Left ventricle myocardium superior (tissue), 1 donor: Measurements from ENCODE around the gene PPP1R15B. TPM values are rescaled to one million over a fixed set of nuclear protein-coding genes. Genes with fewer than 3 reads are reported as not detected.

Experiments
- ATAC-seq: fragments of 200-7000 bp; cut with Tn5 transposase; one replicate; pipeline ENCODE4 v1.9.1; 2020; ENCODE audit warnings: mild to moderate bottlenecking, moderate library complexity
- DNase-seq: peaks from one replicate; pipeline ENCODE4 v3.0.0-alpha.2; 2020
- intact Hi-C: fragments of 100-400 bp; cut with micrococcal nuclease; formaldehyde crosslinking; loops from one replicate; pipeline ENCODE4 v1.11.0; 2022
- total RNA-seq: library from RNA; stranded (reverse); fragmentation: NEBNext Ultra II Directional; extraction: Animal tissue kit (Norgen Biotek cat#: 25700); gene quantifications from one replicate; pipeline ENCODE4 v1.2.1, GENCODE V29; 2021
- donor health status: DM: no; HTN: yes; CAD: no; lungs with severe emphysema.

Gene PPP1R15B
- total RNA-seq, 1 donor from 2014 or later, result 20.8 TPM

DNA sequence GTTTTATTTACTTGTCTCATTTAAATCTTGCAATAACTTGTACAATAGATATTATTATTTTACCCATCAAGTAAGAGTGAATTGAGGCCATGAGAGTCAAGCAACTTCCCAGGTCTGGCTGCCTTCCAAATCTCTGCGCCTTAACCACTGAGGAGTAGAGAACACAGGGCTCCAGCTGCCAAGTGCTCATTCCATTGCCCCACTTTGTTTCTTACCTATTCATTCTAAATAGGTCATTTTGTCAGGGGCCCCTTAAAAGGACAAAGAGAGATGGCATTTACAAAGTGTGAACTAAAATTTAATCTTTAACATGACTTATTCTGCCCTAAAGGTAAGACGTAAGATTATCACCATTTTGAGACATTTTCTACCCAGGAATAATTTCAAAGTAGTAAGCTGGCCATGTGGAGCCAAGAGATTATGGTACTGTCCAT is 3.5 kb downstream of the PPP1R15B start:
- intact Hi-C loops, result no loop called here
- ATAC-seq (peak; percentile 25), DNase-seq (peak; percentile 79)

DNA sequence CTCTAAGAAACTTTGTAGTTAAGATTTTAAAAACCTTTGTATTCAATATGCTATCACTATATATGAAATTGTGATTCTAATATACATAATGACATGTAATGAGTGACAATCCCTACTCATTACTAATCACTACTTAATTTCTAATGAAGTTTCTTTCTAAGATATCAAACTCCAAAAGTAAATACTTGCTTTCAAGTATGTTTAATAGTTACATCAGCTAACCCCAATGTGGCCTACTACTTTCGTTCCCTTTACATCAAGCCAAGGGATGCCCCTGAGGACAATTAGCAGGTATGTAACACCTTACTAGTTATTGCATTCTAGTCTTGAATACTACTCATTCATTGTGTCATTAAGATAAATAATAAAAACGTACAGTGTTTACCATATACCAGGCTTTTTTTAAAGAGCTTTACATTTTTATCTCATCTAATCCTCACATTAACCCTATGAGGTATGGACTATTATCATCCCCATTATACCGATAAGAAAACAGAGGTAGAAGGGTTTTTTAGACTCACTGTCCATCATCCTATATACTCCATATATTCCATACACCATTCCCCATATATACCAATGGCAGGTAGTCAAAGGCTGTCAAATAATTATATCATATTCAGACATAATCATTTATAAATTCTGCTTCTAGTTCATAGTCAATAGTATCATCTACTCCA is 4.2 kb downstream of the PPP1R15B start:
- no peak for DNase-seq
- no peak for ATAC-seq
- intact Hi-C loops, result no loop called here

DNA sequence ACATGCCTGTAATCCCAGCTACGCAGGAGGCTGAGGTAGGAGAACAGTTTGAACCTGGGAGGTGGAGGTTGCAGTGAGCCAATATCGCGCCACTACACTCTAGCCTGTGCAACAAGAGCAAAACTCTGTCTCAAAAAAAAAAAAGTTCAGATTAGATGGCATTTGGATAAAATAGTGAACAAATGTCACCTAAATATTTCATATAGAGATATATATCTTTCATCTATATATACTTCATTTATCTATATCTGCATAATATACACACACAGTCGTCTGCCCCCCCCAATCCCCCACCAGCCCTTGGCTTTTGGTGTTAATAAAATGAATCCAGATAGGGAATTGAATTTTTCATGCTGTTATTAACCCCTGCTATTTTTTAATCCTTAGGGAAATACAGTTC is 5.0 kb downstream of the PPP1R15B start:
- no peak for DNase-seq
- ATAC-seq, result no peak
- intact Hi-C loops, result no loop called here

DNA sequence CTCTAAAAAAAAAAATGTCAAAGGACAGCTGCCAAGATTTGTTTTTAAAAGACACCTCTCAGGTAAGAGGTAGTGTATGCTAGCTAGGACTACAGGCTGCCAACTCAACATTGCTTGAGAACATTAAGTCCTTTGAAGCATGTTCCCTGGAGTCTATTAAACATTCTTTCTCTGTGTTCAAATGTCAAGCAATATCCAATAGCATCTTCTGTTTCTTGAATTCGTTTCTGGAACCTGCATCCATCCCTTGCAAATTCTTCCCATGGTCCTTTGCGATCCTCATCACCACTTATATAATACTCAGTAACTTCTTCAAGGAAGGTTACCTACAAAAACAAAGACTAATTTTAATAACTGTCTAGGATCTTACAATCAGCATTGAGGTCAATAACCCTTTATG is 5.6 kb downstream of the PPP1R15B start:
- intact Hi-C loops, result no loop called here
- DNase-seq (no peak), ATAC-seq (no peak)

DNA sequence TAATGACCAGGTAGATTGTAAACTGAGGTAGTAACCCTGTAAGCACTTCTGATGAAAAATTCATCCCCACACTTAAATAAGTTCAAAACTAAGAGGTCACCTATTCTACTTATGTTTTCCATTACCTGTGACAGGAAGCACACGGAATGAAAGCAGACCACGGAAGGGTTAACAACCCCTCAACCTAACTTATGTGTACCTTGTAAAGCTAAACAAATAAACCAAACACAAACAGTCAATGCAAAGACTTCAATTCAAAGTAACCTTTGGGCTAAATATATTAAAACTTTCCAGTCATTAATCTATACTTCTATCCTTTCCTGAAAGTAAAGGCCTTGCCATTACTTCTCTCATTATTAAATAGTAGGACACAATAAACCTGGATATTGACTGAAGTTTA is 7.0 kb downstream of the PPP1R15B start:
- DNase-seq (no peak), ATAC-seq (no peak)

DNA sequence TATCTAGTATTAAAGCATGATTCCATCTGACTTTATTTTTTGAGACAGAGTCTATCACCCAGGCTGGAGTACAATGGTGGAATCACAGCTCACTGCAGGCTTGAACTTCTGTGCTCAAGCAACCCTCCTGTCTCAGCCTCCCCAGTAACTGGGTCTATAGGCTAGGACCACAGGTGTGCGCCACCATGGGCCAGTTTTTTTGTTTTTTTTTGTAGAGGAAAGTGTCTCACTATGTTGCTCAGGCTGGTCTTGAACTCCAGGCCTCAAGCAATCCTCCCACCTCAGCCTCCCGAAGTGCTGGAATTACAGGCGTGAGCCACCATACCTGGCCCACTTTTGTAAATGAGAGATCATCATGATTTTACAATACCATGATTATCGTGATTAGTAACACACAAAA is 9.2 kb downstream of the PPP1R15B start:
- DNase-seq, result no peak
- intact Hi-C loops, result no loop called here

More for the DNA sequence above, 7.0 kb downstream of the PPP1R15B start:
- intact Hi-C loops, result no loop called here

DNA sequence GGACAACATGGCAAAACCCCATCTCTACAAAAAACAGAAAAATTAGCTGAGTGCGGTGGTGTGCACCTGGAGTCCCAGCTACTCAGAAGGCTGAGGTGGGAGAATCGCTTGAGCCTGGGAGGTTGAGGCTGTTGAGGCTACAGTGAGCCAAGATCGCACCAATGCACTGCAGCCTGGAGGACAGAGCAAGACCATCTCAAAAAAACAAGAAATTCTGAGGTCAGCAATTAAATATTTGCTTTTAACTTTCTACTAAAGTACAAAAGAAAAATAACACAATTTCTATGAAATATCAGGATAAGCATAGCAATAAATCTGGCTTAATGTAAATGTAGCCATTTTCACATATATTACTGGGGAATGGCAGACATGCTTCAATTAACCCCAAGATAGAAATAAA is 9.9 kb downstream of the PPP1R15B start:
- intact Hi-C loops, result no loop called here
- ATAC-seq (no peak), DNase-seq (no peak)

More for the DNA sequence above, 9.2 kb downstream of the PPP1R15B start:
- ATAC-seq, result no peak

DNA sequence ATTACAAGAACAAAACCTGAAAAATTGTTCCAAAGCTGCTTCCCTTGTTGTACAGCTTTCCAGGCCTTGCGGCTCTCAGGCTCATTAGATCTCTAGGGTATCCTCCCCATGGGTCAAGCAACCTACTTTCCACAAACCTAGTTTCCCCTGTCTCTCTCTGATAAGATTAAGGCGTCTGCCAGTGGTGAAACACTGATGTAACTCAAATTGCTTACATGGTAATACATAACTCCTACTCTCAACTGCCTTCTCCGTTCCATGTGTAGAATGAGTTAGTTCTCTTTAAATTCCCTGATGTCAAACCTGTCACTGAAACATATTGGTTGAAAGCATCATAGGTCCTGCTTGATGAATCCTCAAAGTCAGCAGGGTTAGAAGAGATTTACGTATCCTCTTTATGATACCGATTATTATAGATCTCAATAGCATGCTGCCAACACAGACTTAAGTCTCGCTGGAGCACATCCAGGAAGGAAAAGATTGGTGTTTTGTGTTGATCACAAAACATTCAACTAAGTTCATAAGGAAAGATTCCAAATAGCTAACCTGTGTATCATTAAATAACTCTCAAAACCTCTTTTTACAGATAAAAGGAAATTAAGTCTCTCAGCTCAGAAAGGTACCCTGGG is 10.6 kb downstream of the PPP1R15B start:
- intact Hi-C loops, result no loop called here
- DNase-seq, result no peak
- no peak for ATAC-seq

DNA sequence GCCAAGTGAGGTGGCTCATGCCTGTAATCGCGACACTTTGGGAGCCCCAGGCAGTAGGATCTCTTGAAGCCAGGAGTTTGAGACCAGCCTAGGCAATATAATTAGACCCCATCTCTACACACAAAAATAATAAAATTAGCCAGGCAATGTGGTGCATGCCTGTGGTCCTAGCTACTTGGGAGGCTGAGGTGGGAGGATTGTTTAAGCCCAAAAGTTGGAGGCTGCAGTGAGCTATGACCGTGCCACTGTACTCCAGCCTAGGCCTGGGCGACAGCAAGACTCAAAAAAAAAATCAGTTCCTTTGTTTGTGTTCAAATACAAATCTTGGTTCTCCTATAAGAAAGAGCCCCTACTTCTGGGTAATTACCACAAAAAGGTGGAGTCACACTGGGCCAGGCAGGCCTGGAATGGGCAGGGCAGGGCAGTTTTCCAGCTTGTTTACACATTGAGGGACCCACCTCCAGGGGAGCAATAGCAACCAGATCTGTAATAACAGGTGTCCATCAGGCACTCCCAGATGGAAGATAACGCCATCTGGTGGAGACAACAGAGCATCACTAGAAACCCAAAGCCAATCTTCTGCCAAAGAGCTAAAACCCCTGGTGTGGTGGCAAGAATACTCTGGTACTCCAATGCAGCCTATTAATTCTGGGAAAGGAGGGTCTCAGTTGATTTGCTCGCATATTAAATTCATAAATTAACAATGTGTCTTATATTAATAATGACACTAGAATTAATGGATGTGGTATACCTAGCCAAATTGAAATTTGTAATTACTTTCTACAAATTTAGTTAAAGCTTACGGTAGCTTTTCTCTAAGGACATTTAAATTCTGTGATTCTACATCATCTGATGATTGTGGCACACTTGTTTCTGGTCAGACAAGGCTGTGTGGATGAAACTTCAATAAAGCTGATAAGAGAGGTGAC is 13.2 kb downstream of the PPP1R15B start:
- intact Hi-C loops, result no loop called here
- ATAC-seq, result peak; percentile 78
- peak; percentile 34 for DNase-seq

DNA sequence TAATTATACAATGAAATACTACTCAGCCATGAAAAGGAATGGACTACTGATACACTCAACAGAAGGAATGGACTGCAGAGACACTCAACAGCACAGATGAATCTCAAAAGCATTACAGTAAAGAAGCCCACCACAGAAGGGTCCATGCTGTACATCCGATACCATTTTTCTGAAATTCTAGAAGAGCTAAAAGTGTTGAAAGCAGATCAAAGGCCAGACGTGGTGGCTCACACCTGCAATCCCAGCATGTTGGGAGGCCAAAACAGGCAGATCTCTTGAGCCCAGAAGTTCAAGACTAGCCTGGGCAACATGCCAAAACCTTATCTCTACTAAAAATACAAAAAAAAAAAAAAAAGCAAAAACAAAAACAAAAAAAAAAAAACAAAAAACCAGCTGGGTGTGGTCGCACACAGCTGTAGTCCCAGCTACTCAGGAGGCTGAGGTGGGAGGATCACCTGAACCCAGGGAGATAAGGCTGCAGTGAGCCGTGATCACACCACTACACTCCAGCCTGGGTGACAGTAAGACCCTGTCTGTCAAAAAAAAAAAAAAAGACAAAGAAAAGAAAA is 15.5 kb downstream of the PPP1R15B start:
- DNase-seq (no peak), ATAC-seq (no peak)
- intact Hi-C loops, result no loop called here

DNA sequence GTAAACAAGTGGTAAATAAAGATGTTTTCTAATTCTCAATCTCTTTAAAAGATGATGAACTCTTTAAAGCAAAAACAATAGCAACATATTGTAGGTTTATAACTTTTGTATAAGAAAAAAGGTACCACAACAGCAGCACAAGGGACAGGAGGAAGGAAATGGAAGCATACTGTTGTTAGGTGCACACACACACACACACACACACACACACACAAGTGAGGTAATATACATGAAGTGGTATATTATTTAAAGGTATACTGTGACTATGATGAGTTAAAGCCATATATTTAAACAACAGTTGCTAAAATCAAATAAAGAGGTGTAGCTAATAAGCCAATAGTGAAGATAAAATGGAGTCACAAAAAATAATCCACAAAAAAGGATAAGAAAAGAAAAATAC is 20.0 kb downstream of the PPP1R15B start:
- DNase-seq, result no peak
- intact Hi-C loops, result no loop called here
- no peak for ATAC-seq

DNA sequence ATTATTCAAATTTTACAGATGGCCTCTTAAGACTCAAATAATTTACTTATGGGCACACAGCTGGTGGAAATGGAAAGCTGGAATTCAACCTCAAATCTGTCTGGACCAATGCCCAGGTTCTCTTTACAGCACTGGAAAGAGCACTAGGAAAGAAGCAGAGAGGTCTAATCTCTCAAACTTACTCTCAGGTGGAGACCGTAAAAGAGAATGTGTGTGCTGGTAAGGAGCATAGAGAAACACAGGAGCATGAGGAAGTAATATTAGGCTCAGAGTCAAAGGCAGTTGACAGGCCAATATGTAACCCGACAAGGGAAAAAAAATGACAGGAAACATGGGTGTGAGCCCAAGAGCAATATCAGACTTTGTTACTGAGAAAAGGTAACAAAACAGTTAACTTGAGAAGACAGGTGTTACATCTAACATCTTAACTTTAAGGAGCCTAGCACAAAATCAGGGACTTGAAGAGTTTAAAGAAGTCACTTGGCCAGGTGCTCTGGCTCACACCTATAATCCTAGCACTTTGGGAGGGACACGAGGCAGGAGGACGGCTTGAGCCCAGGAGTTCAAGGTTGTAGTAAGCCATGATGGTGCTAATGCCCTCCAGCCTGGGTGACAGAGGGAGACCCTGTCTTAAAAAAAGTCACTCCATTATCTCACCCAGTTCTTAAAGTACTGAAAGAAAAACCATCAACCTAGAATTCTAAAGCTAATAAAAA is 20.7 kb downstream of the PPP1R15B start:
- ATAC-seq, result no peak
- DNase-seq, result no peak
- intact Hi-C loops, result no loop called here

DNA sequence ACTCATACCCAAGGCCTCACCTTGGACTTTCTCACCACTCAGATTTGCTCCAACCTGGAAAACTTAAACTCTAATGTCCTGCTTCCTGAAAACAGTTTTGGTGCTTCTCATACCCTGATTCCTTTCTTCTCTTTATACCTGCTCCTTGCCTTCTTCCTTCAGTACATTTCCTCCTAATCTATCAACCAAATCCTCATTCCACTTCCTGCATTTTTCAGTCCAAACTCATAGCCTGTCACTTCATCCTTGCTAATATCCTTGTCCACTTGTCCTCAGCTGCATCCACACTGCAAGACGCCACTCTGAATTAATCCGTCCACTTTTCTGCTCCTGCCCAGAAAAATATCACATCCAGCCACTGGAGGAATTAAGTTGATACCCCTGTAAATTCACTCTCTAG is 25.9 kb downstream of the PPP1R15B start:
- DNase-seq (no peak), ATAC-seq (no peak)
- intact Hi-C loops, result no loop called here

DNA sequence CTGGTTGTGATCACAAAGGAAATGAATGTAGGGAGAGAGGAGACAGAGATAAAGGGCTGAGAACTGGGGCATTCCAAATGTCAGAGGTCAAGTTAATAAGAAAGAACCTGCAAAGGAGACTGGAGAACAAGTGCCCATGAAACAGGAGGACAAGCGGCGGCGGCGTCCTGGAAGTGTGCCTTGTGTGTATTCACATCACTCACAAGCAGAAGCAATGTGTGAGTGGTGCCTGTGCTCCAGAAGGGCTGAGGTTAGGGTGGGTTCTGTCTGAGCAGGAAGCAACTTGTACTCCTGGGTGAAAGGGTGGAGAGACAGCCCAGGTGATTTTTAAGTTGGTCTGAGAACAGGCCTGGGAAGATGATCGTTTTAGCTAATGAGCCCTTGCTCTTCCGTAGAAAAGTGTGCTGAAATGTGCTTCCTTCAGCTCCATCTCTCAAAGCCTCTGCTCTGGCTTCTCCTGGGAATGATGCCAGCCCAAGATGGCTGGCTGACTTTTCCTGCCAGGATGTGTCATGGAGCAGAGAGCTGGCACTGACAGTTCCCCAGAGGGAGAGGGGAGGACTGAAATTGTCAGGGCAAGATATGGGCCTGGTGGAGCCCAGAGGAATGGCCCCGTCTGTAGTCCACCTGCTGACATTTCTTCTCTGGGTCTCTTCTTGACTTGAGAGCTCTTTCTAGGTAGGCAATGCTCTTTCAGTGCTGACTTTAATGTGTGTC is 26.8 kb downstream of the PPP1R15B start:
- intact Hi-C loops, result no loop called here
- DNase-seq (peak; percentile 48), ATAC-seq (peak; percentile 83)

DNA sequence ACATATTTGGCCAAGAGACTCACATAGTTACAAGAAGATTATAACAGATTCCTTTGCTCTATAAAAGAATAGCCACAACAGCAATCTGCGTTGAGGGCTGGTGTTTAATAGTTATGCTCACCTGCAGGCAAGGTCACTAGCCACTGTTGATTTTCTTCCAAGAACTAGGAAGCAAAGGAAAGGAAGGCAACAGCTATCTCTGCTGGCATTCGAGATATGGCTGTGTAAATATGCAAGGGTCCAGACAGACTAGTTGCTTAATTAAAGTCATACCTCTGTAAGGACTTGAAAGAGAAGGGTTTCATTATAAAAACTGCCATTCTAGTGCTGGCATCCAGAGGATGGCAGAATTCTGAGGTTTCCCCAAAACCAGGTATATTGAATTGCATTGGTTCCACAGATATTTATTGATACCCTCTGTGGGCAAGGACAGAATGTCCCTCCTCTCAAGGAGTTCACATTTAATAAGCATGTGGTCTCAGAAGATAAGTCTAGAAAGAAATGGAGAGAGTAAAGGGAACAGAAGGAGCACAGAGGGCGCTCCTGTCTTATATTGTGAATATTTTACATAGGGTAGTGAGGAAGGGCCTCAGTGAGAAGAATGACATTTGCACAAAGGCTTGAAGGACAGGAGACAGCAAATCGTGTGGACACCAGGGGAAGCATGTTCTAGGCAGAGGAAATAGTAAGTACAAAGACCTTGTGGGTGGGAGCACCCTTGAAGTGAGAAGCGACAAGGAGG is 28.3 kb downstream of the PPP1R15B start:
- no peak for ATAC-seq
- DNase-seq, result no peak
- intact Hi-C loops, result no loop called here

DNA sequence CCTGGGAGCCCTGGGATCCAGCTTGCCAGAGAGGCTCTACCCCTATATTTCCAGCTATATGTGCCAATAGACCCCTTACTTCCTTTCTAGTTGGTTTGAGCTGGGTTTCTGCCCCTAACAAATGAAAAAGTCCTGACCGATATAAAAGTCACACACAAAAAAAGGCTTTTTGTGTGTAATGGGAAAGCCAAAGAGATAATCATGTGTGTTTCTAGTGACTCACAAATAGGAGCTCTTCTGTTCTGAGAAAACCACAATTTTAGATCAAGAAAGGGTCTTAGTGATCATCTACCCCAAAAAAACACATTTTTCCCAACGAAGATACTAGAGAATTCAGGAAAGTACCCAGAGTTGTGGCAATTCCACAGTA is 28.9 kb downstream of the PPP1R15B start:
- intact Hi-C loops, result no loop called here
- DNase-seq (no peak), ATAC-seq (no peak)

DNA sequence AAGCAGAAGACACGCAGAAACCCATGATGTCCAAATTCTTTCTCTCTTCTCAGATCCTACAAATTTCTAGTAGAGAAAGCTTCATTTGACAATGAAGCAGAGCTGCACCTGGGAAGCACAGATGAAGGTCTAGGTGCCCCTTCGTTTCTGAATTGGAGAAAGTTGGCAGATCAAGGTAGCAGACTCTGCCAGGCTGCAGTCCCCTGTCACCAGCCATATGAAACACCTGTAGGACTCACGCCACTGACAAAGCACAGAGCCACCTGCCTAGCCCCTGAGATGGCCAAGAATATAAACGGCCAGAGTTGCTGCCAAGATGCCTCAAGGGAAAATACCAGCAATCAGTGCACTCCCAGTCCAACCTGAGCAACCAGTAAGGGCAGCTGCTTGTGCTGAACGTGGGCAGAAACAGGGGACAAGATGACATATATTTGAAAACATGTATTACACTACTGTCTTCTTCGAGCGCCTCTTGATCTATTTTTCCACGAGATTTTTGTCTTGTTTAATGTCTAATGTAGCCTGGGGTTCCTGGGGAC is 31.3 kb downstream of the PPP1R15B start:
- DNase-seq, result no peak
- intact Hi-C loops, result no loop called here
- no peak for ATAC-seq
